Large intestine (tissue), 3 donors: ENCODE data around the gene RAMAC. TPM values are rescaled to one million over a fixed set of nuclear protein-coding genes. Genes with fewer than 3 reads are reported as not detected.

Source experiments
- DNase-seq, 2 donors: peaks; one replicate each; pipeline versions ENCODE4 v3.0.0 to v3.0.0-alpha.2; 2013
- H3K27ac ChIP-seq: one replicate; pipeline ENCODE4 v1.5.1; 2013; ENCODE audit warnings: low read length
- H3K27me3 ChIP-seq: 2 replicates; pipeline ENCODE4 v1.6.1; 2013; ENCODE audit warnings: low read length; ENCODE audit not compliant: control insufficient read depth, insufficient read depth
- H3K36me3 ChIP-seq: 2 replicates; pipeline ENCODE4 v1.6.1; 2013; ENCODE audit warnings: low read length; ENCODE audit not compliant: control insufficient read depth, insufficient read depth
- H3K4me1 ChIP-seq: one replicate; pipeline ENCODE4 v1.6.1; 2013; ENCODE audit warnings: low read length; ENCODE audit not compliant: control insufficient read depth, insufficient read depth
- H3K4me3 ChIP-seq: one replicate; pipeline ENCODE4 v1.5.1; 2013; ENCODE audit warnings: low read length
- H3K9me3 ChIP-seq: one replicate; pipeline ENCODE4 v1.6.1; 2013; ENCODE audit warnings: mild to moderate bottlenecking, low read depth, low read length, moderate library complexity; ENCODE audit not compliant: control insufficient read depth
- WGBS: methylation state at CpG from one replicate; pipeline ENCODE4 v1.1.5; 2013; ENCODE audit warnings: low lambda C conversion rate; ENCODE audit not compliant: insufficient coverage; 5-methylcytosine and 5-hydroxymethylcytosine counted together
- polyA plus RNA-seq: library from polyadenylated mRNA; unstranded; fragments of 120-200 nt; gene quantifications from one replicate; pipeline ENCODE4 v1.2.1, GENCODE V29; 2013

RAMAC gene
- polyA plus RNA-seq, 1 donor = 30.1 TPM

GRCh38 chr15:82946155-82946701 lies 39.8 kb upstream of the RAMAC start:
- DNase-seq = no peak
- H3K27me3 ChIP-seq = peaks cover 18% of the 10 kb centered on the region
- no peak overlapping the region for H3K27ac ChIP-seq
- WGBS = 90% methylated on average over 2 of the region's 8 CpGs
- H3K36me3 ChIP-seq = no peaks in the 10 kb centered on the region
- no peaks in the 10 kb centered on the region for H3K4me1 ChIP-seq
- H3K4me3 ChIP-seq = no peak overlapping the region
- no peaks in the 10 kb centered on the region for H3K9me3 ChIP-seq

- no peak for DNase-seq
- Histone ChIP-seq H3K36me3 (no peaks in the 10 kb centered on the region), H3K27me3 (peaks cover 30% of the 10 kb centered on the region), H3K27ac (no peak overlapping the region), H3K9me3 (no peaks in the 10 kb centered on the region), H3K4me3 (no peak overlapping the region), H3K4me1 (no peaks in the 10 kb centered on the region)
- WGBS = 93% methylated on average over 4 of the region's 5 CpGs
These were observed 35.7 kb upstream of the RAMAC start for GRCh38 chr15:82950295-82950694.

GRCh38 chr15:82950746-82951370 lies 35.2 kb upstream of the RAMAC start:
- H3K36me3 ChIP-seq = no peaks in the 10 kb centered on the region
- no peak for DNase-seq
- no CpG with 5 or more reads among the region's 6 CpGs for WGBS

DNA sequence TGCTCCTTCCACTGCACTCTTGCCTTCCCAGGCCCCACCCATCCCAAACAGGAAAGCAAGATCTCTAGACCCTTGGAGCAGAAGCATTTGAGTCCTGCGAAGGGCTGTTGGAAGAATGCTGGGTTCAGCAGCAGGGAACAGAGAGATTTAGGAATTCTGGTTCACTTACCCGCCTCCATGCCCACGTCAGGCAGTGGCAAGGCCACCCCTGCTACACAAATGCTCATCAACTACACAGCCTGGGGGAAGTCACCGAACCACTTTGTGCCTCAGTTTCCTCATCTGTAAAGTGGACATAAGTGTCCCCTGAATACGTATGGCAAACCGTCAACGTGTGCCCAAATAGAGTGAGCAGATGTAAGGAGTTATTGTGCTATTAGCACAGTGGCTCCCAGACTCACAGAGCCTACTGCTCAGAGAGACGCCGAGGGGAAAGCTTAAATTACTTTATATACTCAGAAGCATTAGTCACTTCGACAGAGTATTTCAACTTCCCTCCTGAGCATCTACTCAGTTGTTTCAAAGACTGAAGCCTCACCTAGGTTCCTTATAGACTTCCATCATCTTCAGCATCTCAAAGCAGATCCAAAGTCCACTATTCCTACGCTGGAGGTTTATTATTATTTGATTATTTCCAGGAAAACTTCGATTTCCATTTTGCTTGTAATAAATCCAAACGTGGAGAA lies 34.4 kb upstream of the RAMAC start:
- no peaks in the 10 kb centered on the region for H3K36me3 ChIP-seq
- H3K4me1 ChIP-seq = no peaks in the 10 kb centered on the region
- H3K27me3 ChIP-seq = peaks cover 28% of the 10 kb centered on the region
- no peak overlapping the region for H3K27ac ChIP-seq
- no peaks in the 10 kb centered on the region for H3K9me3 ChIP-seq
- peak in 1 of 2 donors; percentile 22 for DNase-seq
- H3K4me3 ChIP-seq = peak overlapping the region; percentile 9
- 0% methylated on average over 1 of the region's 13 CpGs for WGBS

More at GRCh38 chr15:82950746-82951370, 35.2 kb upstream of the RAMAC start:
- Histone ChIP-seq H3K27me3 (peaks cover 30% of the 10 kb centered on the region), H3K27ac (no peak overlapping the region), H3K4me3 (no peak overlapping the region), H3K9me3 (no peaks in the 10 kb centered on the region), H3K4me1 (no peaks in the 10 kb centered on the region)

GRCh38 chr15:82952158-82953081 lies 33.6 kb upstream of the RAMAC start, which contains the start of gene HOMER2:
HOMER2 (minus strand) TSS chr15:82952720; CDS start chr15:82952535, 185 bp downstream.
- Histone ChIP-seq H3K36me3 (no peaks in the 10 kb centered on the region), H3K27me3 (peaks cover 28% of the 10 kb centered on the region), H3K4me3 (peak within 1 kb of the TSS; percentile 9), H3K4me1 (no peaks in the 10 kb centered on the region), H3K27ac (no peak within 1 kb of the TSS), H3K9me3 (no peaks in the 10 kb centered on the region)
- no CpG with 5 or more reads among the region's 119 CpGs for WGBS
- peak; percentile 7 to 47 for DNase-seq

DNA sequence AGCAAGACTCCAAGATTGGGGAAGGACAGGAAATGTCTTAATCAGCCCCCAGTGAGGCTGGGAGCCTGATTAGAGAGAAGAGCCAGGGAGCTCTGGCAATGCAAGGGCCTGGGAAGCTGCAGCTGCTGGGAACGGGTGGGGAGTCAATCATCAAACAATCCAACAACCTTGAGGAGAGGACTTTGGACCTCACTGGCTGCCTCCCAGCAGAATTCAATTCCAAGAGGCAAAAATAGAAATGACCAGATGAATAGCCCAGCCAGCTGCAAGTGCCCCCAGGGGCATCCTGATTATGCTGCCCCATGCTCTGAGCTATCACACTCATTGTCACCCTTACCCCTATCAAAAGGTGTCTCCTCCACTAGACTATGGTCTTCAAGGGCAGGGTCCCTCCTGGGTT lies 27.4 kb upstream of the RAMAC start:
- Histone ChIP-seq H3K4me1 (no peaks in the 10 kb centered on the region), H3K9me3 (no peaks in the 10 kb centered on the region), H3K4me3 (no peak overlapping the region), H3K27me3 (no peaks in the 10 kb centered on the region), H3K36me3 (no peaks in the 10 kb centered on the region), H3K27ac (no peak overlapping the region)
- no CpG with 5 or more reads among the region's 1 CpG for WGBS
- DNase-seq = no peak

DNA sequence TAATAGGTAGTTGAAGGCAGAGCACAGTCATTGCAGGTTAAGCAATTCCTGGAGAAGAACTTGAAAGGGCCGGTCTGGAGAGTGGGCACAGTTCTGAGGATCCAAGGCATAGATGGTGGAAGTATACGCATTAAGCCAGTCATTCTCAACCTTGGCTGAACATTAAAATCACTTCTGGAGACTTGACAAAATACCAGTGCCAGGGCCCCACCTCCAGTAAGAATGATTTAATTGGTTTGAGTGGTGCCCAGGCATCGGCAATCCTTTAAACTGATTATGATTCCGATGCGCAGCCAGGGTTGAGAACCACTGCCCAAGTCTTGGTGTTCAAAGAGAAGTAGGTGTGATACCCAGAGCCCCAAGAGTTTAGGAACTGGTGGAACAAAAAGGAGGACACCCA lies 26.6 kb upstream of the RAMAC start:
- no CpG with 5 or more reads among the region's 5 CpGs for whole genome bisulfite sequencing
- no peaks in the 10 kb centered on the region for H3K9me3 ChIP-seq

GRCh38 chr15:82960766-82961165 lies 25.2 kb upstream of the RAMAC start:
- DNase-seq = no peak
- H3K9me3 ChIP-seq = no peaks in the 10 kb centered on the region
- no peaks in the 10 kb centered on the region for H3K4me1 ChIP-seq
- no peaks in the 10 kb centered on the region for H3K36me3 ChIP-seq
- no peak overlapping the region for H3K4me3 ChIP-seq
- H3K27me3 ChIP-seq = no peaks in the 10 kb centered on the region
- H3K27ac ChIP-seq = no peak overlapping the region
- no CpG with 5 or more reads among the region's 3 CpGs for WGBS

More for the DNA sequence above, 26.6 kb upstream of the RAMAC start:
- Histone ChIP-seq H3K4me1 (no peaks in the 10 kb centered on the region), H3K27me3 (no peaks in the 10 kb centered on the region), H3K36me3 (no peaks in the 10 kb centered on the region), H3K27ac (no peak overlapping the region), H3K4me3 (no peak overlapping the region)
- no peak for DNase-seq

- no CpG with 5 or more reads among the region's 7 CpGs for WGBS
- no peaks in the 10 kb centered on the region for H3K4me1 ChIP-seq
- no peak overlapping the region for H3K27ac ChIP-seq
- no peaks in the 10 kb centered on the region for H3K36me3 ChIP-seq
- no peaks in the 10 kb centered on the region for H3K27me3 ChIP-seq
- H3K9me3 ChIP-seq = no peaks in the 10 kb centered on the region
- no peak overlapping the region for H3K4me3 ChIP-seq
- no peak for DNase-seq
These were observed 22.3 kb upstream of the RAMAC start for GRCh38 chr15:82963471-82964341.
